Retinal pigment epithelial cell (primary cell): ENCODE data around the gene SEMA4D.

Source experiments
- DNase-seq: peaks from one replicate; pipeline ENCODE4 v3.0.0-alpha.2; 2010; ENCODE audit warnings: low read depth
- H3K4me3 ChIP-seq: 2 replicates; pipeline ENCODE4 v1.5.1; 2011; ENCODE audit warnings: mild to moderate bottlenecking, low read length, control low read depth, moderate library complexity
- TF ChIP-seq, protein P1 (sequence below): conservative IDR thresholded peaks from 2 replicates; pipeline ENCODE4 v1.5.1; 2011; ENCODE audit warnings: low read depth, low read length, control low read depth, inconsistent platforms

Gene SEMA4D

DNA sequence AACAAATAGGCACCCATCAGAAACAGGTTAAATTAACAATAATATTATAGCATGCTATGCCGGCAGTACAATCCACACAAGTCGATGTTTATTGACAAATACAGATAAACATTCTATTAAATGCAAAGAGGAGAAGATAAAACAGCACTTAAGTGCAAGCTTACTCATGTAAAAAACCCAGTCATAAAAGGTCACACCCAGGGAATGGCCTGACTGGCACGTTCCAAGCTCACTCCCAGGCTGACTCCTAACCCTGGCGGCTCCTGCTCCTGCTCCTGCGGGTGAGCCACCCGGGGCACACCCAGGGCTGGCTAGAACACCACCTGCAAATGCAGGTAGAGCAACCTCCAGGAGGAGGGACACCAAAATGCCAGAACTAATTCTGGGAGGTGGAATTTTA is 66.9 kb downstream of the SEMA4D start:
- H3K4me3 ChIP-seq, result no peak overlapping the region
- DNase-seq, result no peak
- TF ChIP-seq, protein P1, sequence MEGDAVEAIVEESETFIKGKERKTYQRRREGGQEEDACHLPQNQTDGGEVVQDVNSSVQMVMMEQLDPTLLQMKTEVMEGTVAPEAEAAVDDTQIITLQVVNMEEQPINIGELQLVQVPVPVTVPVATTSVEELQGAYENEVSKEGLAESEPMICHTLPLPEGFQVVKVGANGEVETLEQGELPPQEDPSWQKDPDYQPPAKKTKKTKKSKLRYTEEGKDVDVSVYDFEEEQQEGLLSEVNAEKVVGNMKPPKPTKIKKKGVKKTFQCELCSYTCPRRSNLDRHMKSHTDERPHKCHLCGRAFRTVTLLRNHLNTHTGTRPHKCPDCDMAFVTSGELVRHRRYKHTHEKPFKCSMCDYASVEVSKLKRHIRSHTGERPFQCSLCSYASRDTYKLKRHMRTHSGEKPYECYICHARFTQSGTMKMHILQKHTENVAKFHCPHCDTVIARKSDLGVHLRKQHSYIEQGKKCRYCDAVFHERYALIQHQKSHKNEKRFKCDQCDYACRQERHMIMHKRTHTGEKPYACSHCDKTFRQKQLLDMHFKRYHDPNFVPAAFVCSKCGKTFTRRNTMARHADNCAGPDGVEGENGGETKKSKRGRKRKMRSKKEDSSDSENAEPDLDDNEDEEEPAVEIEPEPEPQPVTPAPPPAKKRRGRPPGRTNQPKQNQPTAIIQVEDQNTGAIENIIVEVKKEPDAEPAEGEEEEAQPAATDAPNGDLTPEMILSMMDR, result no peak

DNA sequence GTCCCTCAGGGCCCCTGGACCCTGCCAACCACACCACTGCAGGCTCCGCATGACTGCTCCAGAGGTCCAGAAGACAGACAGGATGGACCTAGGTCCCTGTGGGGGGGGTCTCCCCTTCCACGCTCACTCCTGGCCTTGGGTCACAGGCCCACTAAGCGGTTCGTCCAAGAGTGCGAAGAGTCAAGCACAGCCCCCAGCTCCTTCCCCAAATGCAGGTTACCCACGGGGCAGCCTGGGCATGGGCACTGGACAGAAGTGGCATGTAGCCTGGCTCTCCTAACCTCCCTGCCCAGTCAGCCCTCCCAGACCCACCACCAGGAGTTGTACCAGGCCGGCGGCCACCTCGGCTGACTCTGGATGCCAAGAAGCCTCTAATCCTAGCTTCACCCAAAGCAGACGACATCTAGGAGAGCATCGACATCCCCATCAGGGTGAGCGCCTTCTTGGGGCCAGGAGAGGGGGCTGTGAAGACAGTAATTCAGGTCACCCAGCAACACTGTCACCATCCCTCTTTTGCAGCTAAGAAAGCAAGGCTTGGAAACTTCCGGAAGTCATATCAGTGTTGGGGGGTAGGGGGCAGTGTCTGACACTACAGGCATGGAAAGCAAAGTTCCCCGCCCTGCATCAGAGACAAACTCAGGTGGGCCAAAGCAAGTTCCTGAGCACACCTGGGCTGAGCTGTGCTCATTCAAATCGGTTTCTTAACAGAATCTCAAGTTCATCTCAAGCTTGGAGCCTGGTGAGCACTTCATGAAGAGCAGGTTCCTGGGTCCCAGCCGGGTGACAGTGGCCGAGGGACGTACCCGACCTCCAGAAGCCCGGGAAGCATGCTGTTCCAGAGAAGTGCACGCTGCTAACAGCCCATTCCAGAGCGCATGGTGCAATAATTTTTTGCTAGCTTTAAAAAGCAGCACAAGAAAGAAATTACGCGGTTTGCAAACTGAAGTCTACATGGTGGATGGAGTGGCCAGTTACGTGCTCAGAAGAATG is 68.7 kb downstream of the SEMA4D start:
- TF ChIP-seq, protein P1, result peak; percentile 43
- no peak overlapping the region for H3K4me3 ChIP-seq
- no peak for DNase-seq

DNA sequence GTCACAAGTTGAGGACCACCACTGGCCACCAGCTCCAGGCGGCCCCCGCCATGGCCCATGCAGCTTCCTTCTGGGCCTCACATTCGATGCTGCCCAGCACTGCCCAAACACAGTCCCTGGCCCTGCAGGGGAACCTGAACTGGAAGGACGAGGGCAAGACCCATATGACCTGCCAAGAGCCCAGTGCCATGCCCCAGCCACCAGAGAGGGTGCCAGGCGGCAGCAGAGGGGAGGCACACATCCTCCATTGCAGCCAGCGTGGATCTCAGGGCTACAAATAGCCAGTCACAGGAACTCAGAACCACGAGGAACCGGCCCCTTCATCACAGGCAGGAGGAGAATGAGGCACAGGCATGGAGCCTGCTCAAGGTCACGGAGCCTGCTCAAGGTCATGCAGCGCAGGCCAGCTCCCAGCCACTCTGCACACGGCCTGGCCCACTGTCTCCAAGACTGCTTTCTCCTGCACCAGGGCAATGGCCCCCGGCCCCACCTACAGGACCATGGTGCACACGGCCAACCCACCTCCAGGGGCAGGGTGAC is 69.6 kb downstream of the SEMA4D start:
- TF ChIP-seq, protein P1, result no peak
- no peak for DNase-seq
- no peak overlapping the region for H3K4me3 ChIP-seq

DNA sequence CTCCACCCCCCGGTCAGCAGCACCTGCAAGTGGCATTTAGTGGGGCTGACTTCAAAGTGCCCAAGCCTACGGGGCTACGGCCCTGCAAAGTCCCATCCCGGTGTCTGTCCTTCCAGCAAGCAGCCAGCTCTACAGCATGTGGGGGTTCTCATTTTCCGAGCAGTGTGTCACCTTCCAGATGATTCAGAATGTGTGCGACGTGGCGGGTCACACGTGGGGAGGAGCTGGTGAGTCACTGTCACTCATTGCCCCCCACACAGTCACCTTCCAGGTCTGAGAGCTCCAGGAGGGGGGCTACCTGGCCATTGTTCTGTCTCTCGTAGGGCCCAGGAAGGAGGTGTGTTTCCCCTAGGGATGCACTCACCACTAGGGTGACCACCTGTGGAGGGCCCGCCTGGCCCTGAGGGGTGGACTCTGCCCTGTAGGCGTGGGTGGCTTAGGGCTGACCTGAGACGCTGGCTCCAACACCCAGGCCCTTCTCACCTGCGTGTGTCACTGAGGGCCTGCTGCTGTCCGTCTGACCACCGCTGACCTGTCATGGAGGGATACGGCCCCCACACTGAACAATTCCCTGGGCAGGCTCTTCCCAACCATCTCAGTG is 70.2 kb downstream of the SEMA4D start:
- DNase-seq, result no peak
- H3K4me3 ChIP-seq, result no peak overlapping the region

DNA sequence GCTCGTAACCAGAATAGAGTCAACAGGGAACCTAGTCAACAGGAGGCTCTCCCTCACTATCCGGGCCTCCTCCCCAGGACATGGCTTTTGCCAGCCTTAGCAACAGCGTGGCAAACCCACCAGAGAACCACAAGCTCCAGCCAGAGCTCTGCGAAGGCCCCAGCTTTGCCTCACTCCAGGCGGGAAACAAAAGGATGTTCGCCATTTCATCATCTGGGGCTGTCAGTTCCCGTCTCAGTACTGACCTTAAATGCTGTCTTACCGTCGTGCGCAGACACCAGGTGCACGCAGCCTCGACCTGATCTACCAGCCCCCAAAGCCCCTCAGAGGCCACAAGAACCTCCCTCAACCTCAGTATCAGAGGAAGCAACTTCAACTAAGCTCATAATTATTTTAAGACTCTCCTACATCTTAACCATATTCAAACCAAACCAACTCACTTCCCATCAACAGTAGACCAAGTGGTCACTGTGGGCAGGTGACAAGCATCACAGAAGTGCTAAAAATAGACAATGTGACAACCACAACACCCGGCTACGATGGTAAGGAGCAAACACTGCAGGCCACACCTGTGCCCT is 71.4 kb downstream of the SEMA4D start:
- no peak overlapping the region for H3K4me3 ChIP-seq
- no peak for DNase-seq
- TF ChIP-seq, protein P1, result no peak

More for the DNA sequence above, 70.2 kb downstream of the SEMA4D start:
- TF ChIP-seq, protein P1, result no peak

DNA sequence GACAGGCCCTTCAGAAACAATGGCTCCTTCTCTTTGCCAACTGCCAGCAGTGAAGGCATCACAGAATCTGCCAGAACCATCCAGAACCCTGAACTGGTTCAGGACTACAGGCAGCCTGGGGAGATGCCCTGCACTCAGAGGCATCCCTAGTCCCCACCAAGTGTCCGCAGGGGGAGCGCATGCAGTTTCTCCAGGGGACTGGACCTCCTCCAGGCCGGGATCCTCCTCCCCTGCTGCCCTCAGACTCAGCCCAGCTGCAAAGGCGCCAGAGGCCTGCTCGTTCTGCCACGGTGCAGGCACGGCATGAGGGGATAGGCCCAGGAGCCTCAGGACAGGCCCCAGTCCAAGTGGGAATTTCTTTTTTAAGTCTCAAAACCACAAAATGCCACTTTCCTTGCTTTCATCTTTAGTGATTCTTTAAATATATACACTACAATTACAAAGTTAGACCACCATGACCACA is 72.0 kb downstream of the SEMA4D start:
- TF ChIP-seq, protein P1, result no peak
- no peak for DNase-seq
- no peak overlapping the region for H3K4me3 ChIP-seq
